ENCODE results near the gene PRKCQ.

Gene PRKCQ

DNA sequence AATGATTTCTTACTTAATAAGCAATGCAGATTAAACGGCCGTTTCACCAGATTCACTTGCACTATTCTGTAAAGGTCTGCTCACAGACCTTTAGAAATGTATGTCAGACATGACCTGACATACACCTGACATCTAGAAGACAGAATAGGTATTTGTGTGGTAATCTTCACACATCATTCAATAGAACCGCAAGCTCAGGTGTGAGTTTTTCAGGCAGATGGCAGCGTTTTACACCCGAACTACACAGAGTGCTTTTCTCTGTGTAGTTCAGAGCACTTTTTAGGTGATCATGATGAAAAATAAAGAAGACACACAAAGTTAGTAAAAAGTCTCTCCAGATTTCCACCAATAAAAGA lies 63.2 kb downstream of the PRKCQ start:
- DNase-seq: no peak

GRCh38 chr10:6516281-6516928 lies 63.7 kb downstream of the PRKCQ start:
- DNase-seq: no peak

- DNase-seq: no peak
Measured at GRCh38 chr10:6514844-6515780, 65.0 kb downstream of the PRKCQ start.

DNA sequence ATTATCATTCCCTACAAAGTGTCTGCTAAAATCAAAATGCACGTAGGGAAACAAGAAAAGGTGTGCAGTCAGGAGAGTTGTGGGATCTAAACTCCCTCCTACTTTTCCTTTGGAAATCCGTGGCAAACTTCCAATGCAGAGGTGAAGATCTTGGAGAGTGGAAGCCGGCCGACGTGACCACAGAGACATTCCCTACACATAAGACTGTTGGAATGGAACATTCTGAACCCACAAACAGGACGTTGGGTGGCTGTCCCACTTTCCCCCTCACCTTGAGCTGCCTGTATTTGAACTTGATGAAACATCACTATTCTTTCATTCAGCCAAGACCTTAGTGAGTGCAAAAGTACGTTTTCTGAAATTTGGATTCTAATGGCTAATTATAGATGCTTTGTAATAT lies 65.9 kb downstream of the PRKCQ start:
- DNase-seq: no peak

GRCh38 chr10:6513476-6513875 lies 66.6 kb downstream of the PRKCQ start:
- DNase-seq: no peak

GRCh38 chr10:6512182-6512581 lies 67.9 kb downstream of the PRKCQ start:
- no peak for DNase-seq

DNA sequence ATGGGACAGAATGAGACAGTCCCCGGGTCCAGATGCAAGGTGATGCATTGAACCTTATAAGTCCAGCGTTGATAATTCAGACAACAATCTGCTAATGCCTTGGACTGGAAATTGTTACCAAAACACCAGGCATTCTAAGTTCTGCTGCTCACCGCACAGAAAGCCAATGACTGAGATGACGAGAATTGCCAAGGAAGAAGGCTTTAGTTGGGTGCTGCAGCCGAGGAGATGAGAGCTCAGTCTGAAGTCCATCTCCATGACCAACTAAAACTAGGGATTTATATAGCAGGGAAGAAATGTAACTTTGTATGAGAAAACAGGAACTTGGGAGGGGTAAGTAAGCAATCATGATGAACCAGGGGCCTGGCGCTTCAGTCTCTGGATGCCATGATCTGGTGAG lies 68.7 kb downstream of the PRKCQ start:
- DNase-seq: no peak

DNA sequence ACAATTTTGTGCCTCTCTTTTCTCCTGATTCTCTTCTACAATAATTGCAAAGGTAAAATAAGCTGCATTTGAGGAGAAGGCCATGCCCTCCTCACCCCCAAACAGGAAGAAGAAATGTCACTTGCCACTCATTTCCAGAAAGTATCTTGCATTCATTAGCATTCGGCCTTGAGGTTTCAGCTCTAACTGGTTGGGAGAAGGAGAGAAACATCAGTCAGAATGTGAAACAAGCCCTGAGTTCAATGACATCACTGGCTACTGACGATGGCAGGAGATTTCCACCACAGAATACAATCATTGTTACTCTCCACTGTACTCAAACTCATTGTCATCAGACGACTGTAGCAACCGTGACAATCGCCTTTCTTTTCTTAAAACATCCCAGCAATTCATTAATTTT lies 72.8 kb downstream of the PRKCQ start:
- DNase-seq: peak; percentile 59

DNA sequence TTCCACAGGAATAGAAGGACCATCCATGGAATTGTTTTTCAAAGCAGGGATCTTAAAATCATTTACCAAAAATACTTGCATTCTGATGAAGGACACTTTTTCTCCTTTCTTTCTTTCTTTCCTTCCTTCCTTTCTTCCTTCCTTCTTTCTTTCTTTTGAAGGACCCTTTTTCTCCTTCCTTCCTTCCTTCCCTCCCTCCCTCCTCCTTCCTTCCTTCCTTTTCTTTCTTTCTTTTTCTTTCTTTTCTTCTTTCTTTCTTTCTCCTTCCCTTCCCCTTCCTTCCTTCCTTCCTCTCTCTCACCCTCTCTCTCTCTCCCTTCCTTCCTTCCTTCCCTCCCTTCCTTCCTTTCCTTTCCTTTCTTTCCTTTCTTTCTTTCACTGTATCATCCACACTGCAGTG lies 74.8 kb downstream of the PRKCQ start:
- DNase-seq: no peak

DNA sequence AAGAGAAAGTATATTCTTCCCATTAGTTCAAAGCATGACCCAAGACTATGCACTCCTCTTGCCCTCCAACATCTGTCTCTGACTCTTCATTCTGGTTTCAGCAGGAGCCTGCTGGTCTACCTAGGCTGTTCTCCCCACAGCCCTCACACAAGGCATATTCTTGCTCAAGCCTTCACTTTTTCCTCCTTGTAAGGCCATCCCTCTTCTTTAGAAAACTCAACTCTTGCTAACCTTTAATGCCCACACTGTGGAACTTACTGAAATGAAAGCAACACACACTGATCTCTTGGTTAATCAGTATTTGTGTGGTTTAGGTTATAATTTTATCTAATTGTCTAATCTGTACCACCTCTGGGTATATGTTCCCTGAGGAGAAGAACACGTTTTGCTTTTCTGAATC lies 75.8 kb downstream of the PRKCQ start:
- peak; percentile 69 for DNase-seq

DNA sequence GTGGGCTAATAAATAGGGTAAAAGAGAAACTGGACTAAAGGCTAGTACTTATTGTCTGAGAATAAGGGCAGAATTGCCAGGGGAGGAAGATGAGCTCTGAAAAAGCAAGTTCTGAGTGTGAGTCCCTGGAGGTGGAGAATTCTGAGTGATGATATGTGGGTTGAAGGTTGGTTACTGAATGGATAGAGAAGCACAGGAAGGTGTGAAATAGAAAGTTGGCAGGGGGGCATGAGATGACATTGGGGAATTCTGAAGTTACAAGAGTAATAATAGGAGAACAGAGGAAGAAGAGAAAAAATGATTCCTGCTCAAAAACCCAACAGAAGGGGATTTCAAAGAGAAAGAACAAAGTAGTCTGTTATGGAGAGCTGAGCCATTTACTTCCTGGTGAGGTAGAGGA lies 76.9 kb downstream of the PRKCQ start:
- DNase-seq: no peak

DNA sequence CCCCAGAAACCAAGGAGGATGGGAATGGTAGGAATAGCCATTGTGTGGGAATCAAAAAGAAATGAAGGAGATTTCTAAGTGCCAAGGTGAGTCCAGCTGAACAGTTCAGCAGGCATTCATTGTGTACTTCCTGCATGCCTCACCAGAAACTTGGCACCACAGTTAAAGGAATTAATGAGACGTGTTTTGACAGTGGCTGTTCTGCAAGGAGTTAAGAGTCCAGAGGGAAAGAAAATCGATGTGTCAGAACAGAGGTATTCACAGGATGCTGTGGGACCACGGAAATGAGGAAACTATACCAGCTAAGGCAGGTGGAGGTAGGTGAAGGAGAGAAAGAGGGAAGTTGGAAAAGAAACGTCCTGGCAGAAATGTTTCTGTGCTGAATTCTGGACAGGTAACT lies 78.1 kb downstream of the PRKCQ start:
- DNase-seq: no peak

- no peak for DNase-seq
Measured at GRCh38 chr10:6499974-6500373, 80.1 kb downstream of the PRKCQ start.

DNA sequence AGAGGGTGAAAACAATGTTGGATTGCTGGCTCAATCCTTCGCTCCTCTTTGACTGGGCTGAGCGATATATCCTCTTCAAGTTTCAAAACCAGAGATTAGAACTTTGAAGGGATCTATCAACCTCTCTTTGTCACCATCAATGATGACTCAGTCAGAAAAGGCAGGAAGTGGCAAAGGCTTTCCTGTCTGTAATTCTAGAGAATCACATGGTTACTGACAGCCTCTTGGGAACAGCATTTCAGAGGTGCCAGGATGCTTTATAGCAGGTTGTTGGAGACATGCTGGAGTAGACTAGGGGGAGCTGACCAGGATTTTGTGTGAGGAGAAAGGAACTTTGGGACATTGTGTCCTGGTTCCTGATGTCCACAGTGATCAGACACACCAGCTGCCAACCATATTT lies 81.3 kb downstream of the PRKCQ start:
- peak; percentile 36 for DNase-seq

- DNase-seq: no peak
Measured at GRCh38 chr10:6497620-6498019, 82.5 kb downstream of the PRKCQ start.

- DNase-seq: peak; percentile 64
Measured at GRCh38 chr10:6494936-6495592, 85.0 kb downstream of the PRKCQ start.

DNA sequence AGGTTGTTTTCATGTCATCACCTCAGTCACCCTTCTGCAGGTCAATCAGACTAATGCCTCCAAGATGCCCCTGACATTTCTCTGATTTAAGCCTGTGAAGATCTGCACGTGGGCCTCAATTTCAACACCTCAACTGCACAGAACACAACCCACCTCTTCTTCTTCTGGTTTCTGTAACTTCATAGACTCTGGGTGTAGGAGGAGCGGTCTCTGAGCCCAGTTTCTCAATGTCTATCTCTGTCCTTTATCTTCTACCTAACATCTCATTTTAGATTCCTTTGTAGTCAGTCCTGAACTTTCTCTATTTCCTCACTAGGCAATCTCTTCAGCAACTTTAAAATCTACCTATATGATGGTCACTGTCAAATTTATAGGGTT lies 85.6 kb downstream of the PRKCQ start:
- no peak for DNase-seq

DNA sequence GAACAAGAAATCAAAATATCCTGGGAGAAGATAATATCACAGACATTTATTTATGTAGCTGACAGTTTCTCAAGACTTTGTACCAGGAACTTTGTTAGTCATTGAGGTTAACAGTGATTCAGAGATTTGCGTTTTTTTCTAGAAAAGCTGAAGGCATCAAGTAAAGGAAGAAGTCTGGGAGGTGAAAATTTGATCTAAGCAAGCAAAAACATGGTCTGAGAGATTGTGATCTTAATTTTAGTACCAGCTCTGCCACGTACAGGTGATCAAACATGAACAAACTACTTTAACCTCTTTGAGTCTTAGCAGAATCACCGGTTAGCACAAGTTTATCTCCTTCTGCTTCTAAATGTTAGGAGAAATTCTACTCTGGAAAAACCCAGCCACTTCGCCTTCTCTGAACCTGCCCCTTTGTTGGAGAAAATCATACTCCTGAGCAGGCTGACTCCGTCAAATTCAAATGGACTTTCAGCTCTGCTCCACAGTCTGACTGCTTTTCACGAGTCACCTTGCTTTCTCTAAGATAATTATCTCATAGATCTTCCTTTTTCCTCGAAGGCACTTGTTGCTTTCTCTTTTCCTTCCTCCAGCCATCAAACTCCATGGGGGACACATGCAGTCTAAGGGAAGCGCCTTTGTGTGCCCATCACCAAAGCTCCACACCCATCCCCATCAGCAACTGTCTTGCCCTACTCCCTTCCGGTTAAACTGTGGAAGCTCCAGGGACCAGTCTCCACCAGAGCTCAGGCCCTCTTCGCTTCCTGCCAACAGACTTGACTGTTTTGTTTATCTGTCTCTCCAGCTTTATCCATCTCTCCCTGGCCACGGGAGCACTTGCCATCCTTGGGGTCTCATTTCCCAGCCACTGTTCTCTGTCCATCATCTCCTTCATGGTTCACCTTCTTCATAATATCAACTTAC lies 86.3 kb downstream of the PRKCQ start:
- no peak for DNase-seq

DNA sequence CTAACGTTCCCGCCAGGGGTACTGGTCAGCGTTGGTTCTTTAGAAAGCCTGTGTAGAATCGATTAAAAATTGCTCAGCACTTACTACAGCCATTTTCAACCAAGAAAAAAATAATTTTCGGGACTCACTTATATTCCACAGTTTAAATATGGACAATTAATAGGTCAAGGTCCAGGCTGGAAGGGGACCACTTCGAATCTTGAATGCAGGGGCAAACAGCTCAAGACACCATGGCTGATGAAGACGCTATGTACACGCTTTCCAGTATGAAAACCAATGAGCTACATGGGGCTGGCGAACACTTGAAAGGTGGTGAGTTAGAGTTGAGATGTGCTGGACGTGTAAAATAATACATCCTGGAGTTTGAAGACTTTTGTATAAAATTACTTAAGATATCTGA lies 87.2 kb downstream of the PRKCQ start:
- no peak for DNase-seq

- DNase-seq: no peak
Measured at GRCh38 chr10:6491841-6492609, 88.1 kb downstream of the PRKCQ start.

GRCh38 chr10:6490614-6491013 lies 89.5 kb downstream of the PRKCQ start:
- no peak for DNase-seq

DNA sequence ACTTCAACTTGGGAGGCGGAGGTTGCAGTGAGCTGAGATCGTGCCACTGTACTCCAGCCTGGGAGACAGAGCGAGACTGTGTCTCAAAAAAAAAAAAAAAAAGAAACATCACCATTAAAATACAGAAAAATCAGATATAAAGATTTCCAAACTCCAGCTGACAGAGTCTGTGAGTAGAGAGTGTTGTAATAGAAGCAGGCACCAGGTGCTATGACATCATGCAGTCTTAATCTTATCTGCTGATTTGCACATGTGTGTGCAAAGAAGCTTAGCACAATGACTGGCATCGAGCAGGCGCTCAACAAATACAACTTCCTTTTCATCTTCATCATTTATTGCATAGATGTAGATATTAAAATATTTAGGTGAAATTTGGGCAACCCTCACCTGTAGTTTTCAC lies 92.2 kb downstream of the PRKCQ start:
- no peak for DNase-seq
